ENCODE measurements around the gene GABRB3. TPM values are rescaled to one million over a fixed set of nuclear protein-coding genes. Genes with fewer than 3 reads are reported as not detected.

Gene GABRB3
- total RNA-seq, 1 donor from 2014 or later: 47.9 TPM

DNA sequence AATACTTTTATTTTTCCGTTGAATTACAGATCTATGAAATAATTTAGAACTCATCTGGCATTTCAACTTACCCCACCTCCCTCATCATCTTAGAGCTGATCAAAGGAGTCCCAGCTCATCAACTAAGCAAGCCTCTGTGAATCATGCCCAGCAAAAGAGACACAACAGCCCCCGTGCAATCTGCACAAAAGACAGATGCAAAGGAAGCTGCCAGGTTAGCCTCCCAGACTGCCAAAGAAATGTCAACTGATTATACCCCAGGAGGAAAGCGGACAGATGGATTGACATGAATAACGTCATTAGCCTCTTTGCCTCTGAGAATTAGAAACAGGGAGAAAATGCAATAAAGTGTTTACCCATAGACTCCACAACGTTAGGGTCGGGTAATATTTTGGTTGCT, 75.0 kb downstream of the GABRB3 start:
- no peak for TF ChIP-seq EZH2 (IDR thresholded peaks at IDR 0.05; ENCODE audit: insufficient read depth, low read length)
- TF ChIP-seq, protein P1, sequence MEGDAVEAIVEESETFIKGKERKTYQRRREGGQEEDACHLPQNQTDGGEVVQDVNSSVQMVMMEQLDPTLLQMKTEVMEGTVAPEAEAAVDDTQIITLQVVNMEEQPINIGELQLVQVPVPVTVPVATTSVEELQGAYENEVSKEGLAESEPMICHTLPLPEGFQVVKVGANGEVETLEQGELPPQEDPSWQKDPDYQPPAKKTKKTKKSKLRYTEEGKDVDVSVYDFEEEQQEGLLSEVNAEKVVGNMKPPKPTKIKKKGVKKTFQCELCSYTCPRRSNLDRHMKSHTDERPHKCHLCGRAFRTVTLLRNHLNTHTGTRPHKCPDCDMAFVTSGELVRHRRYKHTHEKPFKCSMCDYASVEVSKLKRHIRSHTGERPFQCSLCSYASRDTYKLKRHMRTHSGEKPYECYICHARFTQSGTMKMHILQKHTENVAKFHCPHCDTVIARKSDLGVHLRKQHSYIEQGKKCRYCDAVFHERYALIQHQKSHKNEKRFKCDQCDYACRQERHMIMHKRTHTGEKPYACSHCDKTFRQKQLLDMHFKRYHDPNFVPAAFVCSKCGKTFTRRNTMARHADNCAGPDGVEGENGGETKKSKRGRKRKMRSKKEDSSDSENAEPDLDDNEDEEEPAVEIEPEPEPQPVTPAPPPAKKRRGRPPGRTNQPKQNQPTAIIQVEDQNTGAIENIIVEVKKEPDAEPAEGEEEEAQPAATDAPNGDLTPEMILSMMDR (IDR thresholded peaks at IDR 0.05; ENCODE audit: insufficient read depth, low read depth, low read length): no peak
- H3K9me3 Mint-ChIP-seq (ENCODE audit: unreplicated experiment): peaks cover 16% of the 10 kb centered on the region
- no peak overlapping the region for H3K27ac ChIP-seq (ENCODE audit: low read depth, low read length)
- H4K20me1 ChIP-seq (ENCODE audit: insufficient read depth, low read length): no peaks in the 10 kb centered on the region
- H3K27me3 ChIP-seq (ENCODE audit: insufficient read depth, low read length): no peaks in the 10 kb centered on the region
- H3K36me3 Mint-ChIP-seq (ENCODE audit: low read depth, unreplicated experiment): peaks cover 8% of the 10 kb centered on the region
- H3K4me3 ChIP-seq (ENCODE audit: insufficient read depth, low read depth, low read length): no peak overlapping the region
- H3K4me1 ChIP-seq (ENCODE audit: insufficient read depth, low read length): no peaks in the 10 kb centered on the region
- peaks cover 6% of the 10 kb centered on the region for H3K4me1 Mint-ChIP-seq (ENCODE audit: low read depth, unreplicated experiment)
- no peak overlapping the region for H3K4me2 ChIP-seq (ENCODE audit: low read length)
- DNase-seq (ENCODE audit: low read depth) (no peak), FAIRE-seq (no peak)
- no peaks in the 10 kb centered on the region for H3K27me3 Mint-ChIP-seq (ENCODE audit: low read depth, unreplicated experiment)
- H3K27ac Mint-ChIP-seq (ENCODE audit: unreplicated experiment): no peak overlapping the region
- H3K9ac ChIP-seq (ENCODE audit: low read length): no peak overlapping the region
- no peaks in the 10 kb centered on the region for H3K79me2 ChIP-seq (ENCODE audit: insufficient read depth, low read length)
- no peak overlapping the region for H3K4me3 Mint-ChIP-seq (ENCODE audit: unreplicated experiment)
- peaks cover 3% of the 10 kb centered on the region for H3K9me3 ChIP-seq (ENCODE audit: insufficient read depth, low read depth, low read length)
- no peak overlapping the region for H2AFZ ChIP-seq (ENCODE audit: low read depth, low read length)
- H3K36me3 ChIP-seq (ENCODE audit: insufficient read depth, low read length): no peaks in the 10 kb centered on the region

DNA sequence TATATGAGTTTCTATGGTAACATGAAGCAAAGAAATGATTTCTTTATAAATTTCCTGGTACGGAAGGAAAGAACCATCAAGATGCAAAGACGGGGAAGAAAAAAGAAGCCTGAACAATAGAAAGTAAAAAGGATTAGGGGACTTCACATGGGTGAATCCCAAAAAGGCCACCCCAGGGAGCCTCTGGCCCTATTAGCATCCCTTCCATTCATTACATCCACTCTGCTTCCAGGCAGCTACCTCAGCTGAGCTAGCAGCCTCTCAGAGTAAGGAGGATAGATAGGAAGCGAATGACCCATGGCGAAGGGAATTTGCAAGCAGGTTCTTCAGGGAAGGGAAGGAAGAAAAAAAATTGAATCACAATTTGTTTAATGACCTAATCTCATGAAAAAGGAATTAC, 81.6 kb downstream of the GABRB3 start:
- Mint-ChIP-seq H3K27me3 (ENCODE audit: low read depth, unreplicated experiment) (no peaks in the 10 kb centered on the region), H3K36me3 (ENCODE audit: low read depth, unreplicated experiment) (peaks cover 12% of the 10 kb centered on the region), H3K27ac (ENCODE audit: unreplicated experiment) (no peak overlapping the region), H3K4me1 (ENCODE audit: low read depth, unreplicated experiment) (peaks cover 4% of the 10 kb centered on the region), H3K4me3 (ENCODE audit: unreplicated experiment) (no peak overlapping the region), H3K9me3 (ENCODE audit: unreplicated experiment) (peaks cover 20% of the 10 kb centered on the region)
- no peak overlapping the region for H3K4me2 ChIP-seq (ENCODE audit: low read length)
- H4K20me1 ChIP-seq (ENCODE audit: insufficient read depth, low read length): no peaks in the 10 kb centered on the region
- DNase-seq (ENCODE audit: low read depth): no peak
- H3K4me3 ChIP-seq (ENCODE audit: insufficient read depth, low read depth, low read length): no peak overlapping the region
- H3K27ac ChIP-seq (ENCODE audit: low read depth, low read length): no peak overlapping the region
- H3K27me3 ChIP-seq (ENCODE audit: insufficient read depth, low read length): no peaks in the 10 kb centered on the region
- FAIRE-seq: no peak
- TF ChIP-seq, protein P1 (IDR thresholded peaks at IDR 0.05; ENCODE audit: insufficient read depth, low read depth, low read length): no peak
- no peak for TF ChIP-seq EZH2 (IDR thresholded peaks at IDR 0.05; ENCODE audit: insufficient read depth, low read length)
- H3K9ac ChIP-seq (ENCODE audit: low read length): no peak overlapping the region
- H3K9me3 ChIP-seq (ENCODE audit: insufficient read depth, low read depth, low read length): peaks cover 3% of the 10 kb centered on the region
- no peaks in the 10 kb centered on the region for H3K36me3 ChIP-seq (ENCODE audit: insufficient read depth, low read length)
- H3K79me2 ChIP-seq (ENCODE audit: insufficient read depth, low read length): no peaks in the 10 kb centered on the region
- H2AFZ ChIP-seq (ENCODE audit: low read depth, low read length): no peak overlapping the region
- no peaks in the 10 kb centered on the region for H3K4me1 ChIP-seq (ENCODE audit: insufficient read depth, low read length)

DNA sequence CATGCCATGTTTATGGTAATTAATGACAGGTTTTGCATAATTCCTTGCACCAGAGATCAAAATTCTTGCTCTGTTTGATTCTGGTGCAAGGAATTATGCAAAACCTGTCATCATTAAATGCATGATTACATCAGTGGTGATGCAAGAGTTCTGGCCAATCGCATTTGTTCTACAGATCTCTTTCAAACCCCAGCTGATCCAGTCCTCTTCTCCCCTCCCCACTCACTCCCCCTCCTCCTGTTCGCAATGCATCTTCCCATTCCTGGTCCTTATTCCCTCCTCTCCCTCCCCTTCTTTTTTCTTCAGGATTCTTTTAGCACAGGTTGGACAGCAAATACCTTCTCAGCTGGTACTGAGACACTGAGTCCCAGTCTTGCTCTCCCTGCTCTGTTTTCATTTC, 82.1 kb downstream of the GABRB3 start:
- no peak overlapping the region for H3K4me3 Mint-ChIP-seq (ENCODE audit: unreplicated experiment)
- Histone ChIP-seq H3K79me2 (ENCODE audit: insufficient read depth, low read length) (no peaks in the 10 kb centered on the region), H3K36me3 (ENCODE audit: insufficient read depth, low read length) (no peaks in the 10 kb centered on the region)

More for the DNA sequence above, 82.1 kb downstream of the GABRB3 start:
- Mint-ChIP-seq H3K4me1 (ENCODE audit: low read depth, unreplicated experiment) (peaks cover 4% of the 10 kb centered on the region), H3K27ac (ENCODE audit: unreplicated experiment) (no peak overlapping the region), H3K27me3 (ENCODE audit: low read depth, unreplicated experiment) (no peaks in the 10 kb centered on the region), H3K9me3 (ENCODE audit: unreplicated experiment) (peaks cover 20% of the 10 kb centered on the region), H3K36me3 (ENCODE audit: low read depth, unreplicated experiment) (peaks cover 12% of the 10 kb centered on the region)
- H3K9ac ChIP-seq (ENCODE audit: low read length): no peak overlapping the region
- no peak overlapping the region for H3K4me3 ChIP-seq (ENCODE audit: insufficient read depth, low read depth, low read length)
- H3K9me3 ChIP-seq (ENCODE audit: insufficient read depth, low read depth, low read length): peaks cover 3% of the 10 kb centered on the region
- H2AFZ ChIP-seq (ENCODE audit: low read depth, low read length): no peak overlapping the region
- no peaks in the 10 kb centered on the region for H4K20me1 ChIP-seq (ENCODE audit: insufficient read depth, low read length)
- no peak overlapping the region for H3K27ac ChIP-seq (ENCODE audit: low read depth, low read length)
- H3K27me3 ChIP-seq (ENCODE audit: insufficient read depth, low read length): no peaks in the 10 kb centered on the region
- DNase-seq (ENCODE audit: low read depth) (no peak), FAIRE-seq (no peak)
- TF ChIP-seq, protein P1 (IDR thresholded peaks at IDR 0.05; ENCODE audit: insufficient read depth, low read depth, low read length): no peak
- no peak for TF ChIP-seq EZH2 (IDR thresholded peaks at IDR 0.05; ENCODE audit: insufficient read depth, low read length)
- H3K4me1 ChIP-seq (ENCODE audit: insufficient read depth, low read length): no peaks in the 10 kb centered on the region
- no peak overlapping the region for H3K4me2 ChIP-seq (ENCODE audit: low read length)

Data from astrocyte (in vitro differentiated cells and primary cell).